Fibroblast of peridontal ligament (primary cell): Measurements from ENCODE around the gene ADARB2.

Experiments
- DNase-seq: peaks from one replicate; pipeline ENCODE4 v3.0.0-alpha.2; 2010; ENCODE audit errors: extremely low read depth

ADARB2 gene

GRCh38 chr10:1411451-1411850 lies 325.9 kb downstream of the ADARB2 start:
- no peak for DNase-seq

- no peak for DNase-seq
Measured at GRCh38 chr10:1410469-1411395, 326.6 kb downstream of the ADARB2 start.

GRCh38 chr10:1410032-1410431 lies 327.3 kb downstream of the ADARB2 start:
- no peak for DNase-seq

GRCh38 chr10:1409392-1409791 lies 327.9 kb downstream of the ADARB2 start:
- DNase-seq, result no peak

GRCh38 chr10:1408651-1409367 lies 328.5 kb downstream of the ADARB2 start:
- no peak for DNase-seq

- no peak for DNase-seq
Measured at GRCh38 chr10:1406967-1407945, 330.1 kb downstream of the ADARB2 start.

- no peak for DNase-seq
Measured at GRCh38 chr10:1406132-1406966, 331.0 kb downstream of the ADARB2 start.

- DNase-seq, result no peak
Measured at GRCh38 chr10:1404323-1405260, 332.7 kb downstream of the ADARB2 start.

- DNase-seq, result no peak
Measured at GRCh38 chr10:1403508-1404322, 333.6 kb downstream of the ADARB2 start.

- no peak for DNase-seq
Measured at GRCh38 chr10:1402816-1403507, 334.4 kb downstream of the ADARB2 start.

- no peak for DNase-seq
Measured at GRCh38 chr10:1402016-1402770, 335.1 kb downstream of the ADARB2 start.

GRCh38 chr10:1401071-1401965 lies 336.0 kb downstream of the ADARB2 start:
- no peak for DNase-seq

GRCh38 chr10:1400101-1401070 lies 336.9 kb downstream of the ADARB2 start:
- no peak for DNase-seq

GRCh38 chr10:1399431-1400100 lies 337.8 kb downstream of the ADARB2 start:
- DNase-seq, result no peak
